ENCODE measurements around the gene NPSR1. TPM values are rescaled to one million over a fixed set of nuclear protein-coding genes. Genes with fewer than 3 reads are reported as not detected.
"Not testable (repeated sequence)": the region's sequence is repeated elsewhere in the genome, so short reads cannot be mapped to it uniquely, and the experiment has no call there.

NPSR1 gene
- total RNA-seq, 4 donors from 2014 or later: not detected

DNA sequence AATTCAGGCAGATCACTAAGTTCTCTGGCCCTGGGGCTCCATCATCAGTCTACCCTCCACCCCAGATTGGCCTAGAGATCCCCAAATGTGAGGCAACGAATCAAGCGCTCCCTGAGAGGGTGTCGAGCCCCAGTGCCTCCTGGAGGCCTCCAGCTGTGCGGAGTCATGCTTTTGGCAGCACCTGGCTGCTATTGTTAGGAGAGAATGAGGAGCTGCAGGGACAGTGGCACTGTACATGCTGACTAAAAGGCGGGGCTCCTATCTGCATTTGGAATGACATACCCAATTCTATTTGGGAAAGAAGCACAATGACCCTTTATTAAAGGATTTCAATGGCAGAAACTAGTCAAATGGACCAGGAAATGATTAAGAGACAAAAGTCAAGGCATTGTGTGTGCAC, 217.5 kb downstream of the NPSR1 start:
- Histone ChIP-seq H3K4me3 (no peak overlapping the region), H3K4me1 (no peaks in the 10 kb centered on the region), H3K27ac (replicated peaks in 1 of 4) (no peak overlapping the region), H3K9me3 (peaks cover 0 to 14% (median 5%) of the 10 kb centered on the region in 4 donors), H3K27me3 (no peaks in the 10 kb centered on the region), H3K36me3 (no peaks in the 10 kb centered on the region)
- TF ChIP-seq EP300 (IDR thresholded peaks at IDR 0.05) (no peak), POLR2AphosphoS5 (IDR thresholded peaks at IDR 0.05) (no peak), POLR2A (IDR thresholded peaks at IDR 0.05; ENCODE audit: low read depth) (no peak)
- TF ChIP-seq, protein P1, sequence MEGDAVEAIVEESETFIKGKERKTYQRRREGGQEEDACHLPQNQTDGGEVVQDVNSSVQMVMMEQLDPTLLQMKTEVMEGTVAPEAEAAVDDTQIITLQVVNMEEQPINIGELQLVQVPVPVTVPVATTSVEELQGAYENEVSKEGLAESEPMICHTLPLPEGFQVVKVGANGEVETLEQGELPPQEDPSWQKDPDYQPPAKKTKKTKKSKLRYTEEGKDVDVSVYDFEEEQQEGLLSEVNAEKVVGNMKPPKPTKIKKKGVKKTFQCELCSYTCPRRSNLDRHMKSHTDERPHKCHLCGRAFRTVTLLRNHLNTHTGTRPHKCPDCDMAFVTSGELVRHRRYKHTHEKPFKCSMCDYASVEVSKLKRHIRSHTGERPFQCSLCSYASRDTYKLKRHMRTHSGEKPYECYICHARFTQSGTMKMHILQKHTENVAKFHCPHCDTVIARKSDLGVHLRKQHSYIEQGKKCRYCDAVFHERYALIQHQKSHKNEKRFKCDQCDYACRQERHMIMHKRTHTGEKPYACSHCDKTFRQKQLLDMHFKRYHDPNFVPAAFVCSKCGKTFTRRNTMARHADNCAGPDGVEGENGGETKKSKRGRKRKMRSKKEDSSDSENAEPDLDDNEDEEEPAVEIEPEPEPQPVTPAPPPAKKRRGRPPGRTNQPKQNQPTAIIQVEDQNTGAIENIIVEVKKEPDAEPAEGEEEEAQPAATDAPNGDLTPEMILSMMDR (IDR thresholded peaks at IDR 0.05): no peak
- DNase-seq (ENCODE audit: extremely low spot score): no peak
- intact Hi-C loops (cut with DNase I): no loop called here
- 75% methylated on average over 1 of the region's 5 CpGs for WGBS

DNA sequence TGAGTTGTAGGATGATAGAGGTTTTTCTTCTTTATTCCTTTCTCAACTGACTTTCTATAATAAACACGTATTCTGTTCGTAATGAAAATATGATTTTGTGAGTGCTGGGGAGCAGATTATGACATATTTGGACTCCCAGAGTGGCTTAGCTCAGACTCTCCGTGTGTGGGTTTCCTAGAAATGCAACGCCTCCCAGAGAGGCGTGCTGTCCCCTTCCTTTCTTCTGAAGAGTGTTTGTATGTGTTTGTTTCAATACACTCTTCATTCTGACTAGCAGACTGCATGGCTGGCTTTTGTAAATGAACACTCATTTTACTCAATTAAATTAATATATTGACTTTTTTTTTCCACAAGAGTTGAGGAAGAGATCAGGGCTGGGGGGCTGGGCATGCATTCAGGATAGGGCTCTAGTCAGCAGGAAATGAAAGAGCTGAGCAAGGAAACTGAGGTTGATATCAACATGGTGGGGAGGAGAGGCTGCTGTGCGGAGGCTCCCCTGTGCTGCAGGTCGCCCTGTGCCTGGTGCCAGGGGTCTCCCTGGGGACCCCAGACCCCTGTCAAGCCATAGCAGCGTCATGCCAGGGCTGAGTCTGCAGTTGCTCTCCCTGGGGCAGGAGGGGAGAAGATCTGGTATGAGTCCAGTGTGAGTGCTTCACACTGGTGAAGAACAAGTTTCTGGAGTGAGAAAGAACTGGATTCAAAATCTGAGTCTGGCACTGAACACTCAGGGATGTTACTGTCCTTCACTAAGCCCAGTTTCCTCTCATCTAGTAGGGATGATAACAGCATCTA, 221.1 kb downstream of the NPSR1 start:
- H3K27ac ChIP-seq (replicated peaks in 1 of 4); H3K27me3 ChIP-seq; H3K4me1 ChIP-seq; intact Hi-C loops (cut with DNase I); H3K4me3 ChIP-seq; DNase-seq (ENCODE audit: extremely low spot score); H3K36me3 ChIP-seq: not testable (repeated sequence)
- WGBS: 55% methylated on average over 8 of the region's 8 CpGs
- H3K9me3 ChIP-seq: peaks cover 0 to 14% (median 7%) of the 10 kb centered on the region in 4 donors

DNA sequence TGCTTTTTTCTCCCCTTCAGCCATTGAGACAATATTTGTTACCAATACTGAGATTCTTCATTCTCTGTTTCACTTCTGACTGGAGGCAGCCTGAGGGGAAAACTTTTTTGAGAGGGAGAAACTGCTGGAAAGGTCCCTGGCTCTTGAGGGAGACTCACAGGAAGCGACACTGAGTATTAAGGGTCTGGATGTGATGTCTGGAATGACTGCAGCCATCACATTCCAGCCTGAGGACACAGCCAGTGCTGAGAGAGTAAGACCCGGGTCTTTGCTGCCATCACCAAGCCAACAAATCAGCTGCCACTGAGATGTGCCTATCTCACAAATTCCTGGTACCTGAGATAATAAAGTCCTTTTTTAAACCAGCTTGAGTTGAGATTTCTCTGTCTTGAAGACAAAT, 221.9 kb downstream of the NPSR1 start:
- H3K4me3 ChIP-seq: no peak overlapping the region
- H3K27me3 ChIP-seq: no peaks in the 10 kb centered on the region
- 72% methylated on average over 2 of the region's 2 CpGs for WGBS
- H3K9me3 ChIP-seq: peaks cover 0 to 15% (median 7%) of the 10 kb centered on the region in 4 donors
- no peaks in the 10 kb centered on the region for H3K36me3 ChIP-seq
- intact Hi-C loops (cut with DNase I): no loop called here
- no peak for TF ChIP-seq EP300 (IDR thresholded peaks at IDR 0.05)
- TF ChIP-seq, protein P1 (IDR thresholded peaks at IDR 0.05): no peak
- TF ChIP-seq POLR2A (IDR thresholded peaks at IDR 0.05; ENCODE audit: low read depth): no peak
- no peak for TF ChIP-seq POLR2AphosphoS5 (IDR thresholded peaks at IDR 0.05)
- no peak for DNase-seq (ENCODE audit: extremely low spot score)
- H3K27ac ChIP-seq (replicated peaks in 1 of 4): no peak overlapping the region
- H3K4me1 ChIP-seq: no peaks in the 10 kb centered on the region

DNA sequence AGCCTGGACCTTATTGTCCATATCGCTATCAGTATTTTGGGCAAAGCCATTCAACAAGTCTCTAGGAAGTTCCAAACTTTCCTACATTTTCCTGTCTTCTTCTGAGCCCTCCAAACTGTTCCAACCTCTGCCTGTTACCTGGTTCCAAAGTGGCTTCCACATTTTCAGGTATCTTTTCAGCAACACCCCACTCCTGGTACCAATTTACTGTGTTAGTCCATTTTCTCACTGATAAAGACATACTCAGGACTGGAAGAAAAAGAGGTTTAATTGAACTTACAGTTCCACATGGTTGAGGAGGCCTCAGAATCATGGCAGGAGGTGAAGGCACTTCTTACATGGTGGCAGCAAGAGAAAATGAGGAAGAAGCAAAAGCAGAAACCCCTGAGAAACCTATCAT, 225.8 kb downstream of the NPSR1 start:
- H3K27ac ChIP-seq (replicated peaks in 1 of 4); intact Hi-C loops (cut with DNase I); DNase-seq (ENCODE audit: extremely low spot score); H3K4me3 ChIP-seq; H3K4me1 ChIP-seq; H3K36me3 ChIP-seq; H3K27me3 ChIP-seq: not testable (repeated sequence)
- WGBS: 86% methylated on average over 1 of the region's 1 CpG
- peaks cover 0 to 18% (median 7%) of the 10 kb centered on the region in 4 donors for H3K9me3 ChIP-seq

DNA sequence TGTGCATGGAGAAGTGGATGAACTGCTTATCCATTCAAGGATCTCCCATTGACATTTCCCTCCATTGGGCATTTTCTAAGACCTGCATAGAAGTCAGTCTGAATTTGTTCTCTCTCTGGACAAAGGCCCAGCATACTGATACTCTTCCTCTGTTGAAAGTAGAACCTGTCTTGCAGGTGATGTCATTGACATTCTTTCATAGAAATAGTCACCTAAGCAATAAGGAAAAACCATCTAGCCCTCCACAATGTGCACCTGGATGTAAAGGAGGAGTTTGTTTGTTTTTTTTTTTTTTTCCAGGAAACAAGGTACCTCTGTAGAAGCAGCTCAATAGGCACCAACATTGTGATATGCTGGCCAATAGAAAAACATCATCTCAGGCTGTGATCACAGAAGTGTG, 228.8 kb downstream of the NPSR1 start:
- no peak overlapping the region for H3K4me3 ChIP-seq
- H3K27me3 ChIP-seq: no peaks in the 10 kb centered on the region
- no peak overlapping the region for H3K27ac ChIP-seq (replicated peaks in 1 of 4)
- peaks cover 0 to 18% (median 7%) of the 10 kb centered on the region in 4 donors for H3K9me3 ChIP-seq
- H3K4me1 ChIP-seq: no peaks in the 10 kb centered on the region
- DNase-seq (ENCODE audit: extremely low spot score): no peak
- H3K36me3 ChIP-seq: no peaks in the 10 kb centered on the region
- TF ChIP-seq EP300 (IDR thresholded peaks at IDR 0.05): no peak
- no peak for TF ChIP-seq POLR2A (IDR thresholded peaks at IDR 0.05; ENCODE audit: low read depth)
- no peak for TF ChIP-seq POLR2AphosphoS5 (IDR thresholded peaks at IDR 0.05)
- TF ChIP-seq, protein P1 (IDR thresholded peaks at IDR 0.05): no peak
- intact Hi-C loops (cut with DNase I): no loop called here

DNA sequence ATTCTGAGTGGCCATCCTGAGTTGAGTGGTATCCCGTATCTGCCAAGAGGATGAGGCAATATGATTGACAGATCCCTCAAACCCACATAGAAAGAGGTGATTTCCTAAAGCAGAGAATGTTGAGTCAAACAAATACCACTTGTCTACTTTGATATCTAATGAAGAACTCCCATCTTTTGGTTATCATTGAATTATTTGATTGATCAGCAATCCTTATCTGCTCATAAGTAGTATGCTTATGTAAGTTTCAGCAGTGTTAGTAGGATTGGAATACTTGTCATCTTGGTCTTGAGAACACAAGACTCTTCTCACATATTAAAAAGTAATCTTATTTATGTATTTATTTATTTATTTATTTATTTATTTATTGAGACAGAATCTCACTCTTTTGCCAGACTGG, 231.9 kb downstream of the NPSR1 start:
- DNase-seq (ENCODE audit: extremely low spot score): no peak
- no peak overlapping the region for H3K4me3 ChIP-seq
- H3K36me3 ChIP-seq: no peaks in the 10 kb centered on the region
- no peaks in the 10 kb centered on the region for H3K4me1 ChIP-seq
- intact Hi-C loops (cut with DNase I): no loop called here
- H3K27me3 ChIP-seq: no peaks in the 10 kb centered on the region
- H3K27ac ChIP-seq (replicated peaks in 1 of 4): no peak overlapping the region
- H3K9me3 ChIP-seq: peaks cover 0 to 2% (median under 1%) of the 10 kb centered on the region in 4 donors
- 100% methylated on average over 1 of the region's 1 CpG for WGBS
- TF ChIP-seq POLR2A (IDR thresholded peaks at IDR 0.05; ENCODE audit: low read depth) (no peak), EP300 (IDR thresholded peaks at IDR 0.05) (no peak), POLR2AphosphoS5 (IDR thresholded peaks at IDR 0.05) (no peak)
- TF ChIP-seq, protein P1 (IDR thresholded peaks at IDR 0.05): no peak
